Adrenal gland (tissue), 5 donors: ENCODE measurements around the gene CHM.

Source experiments
- CTCF ChIP-seq, 6 experiments: fragments of 450-650 bp in 4 of 6; fragments of 200-600 bp in 2 of 6; sonication (generic) in 1 of 6; IDR thresholded peaks; 1 replicate in 5 of 6; 2 replicates in 1 of 6; pipeline versions ENCODE4 v1.5.1 to v1.8.0; 2016 to 2021; ENCODE audit warnings: antibody characterized with exemption in 6 of 6, mild to moderate bottlenecking in 2 of 6, moderate library complexity in 1 of 6
- POLR2A ChIP-seq, 2 donors: fragments of 450-650 bp; IDR thresholded peaks; one replicate each; pipeline ENCODE4 v1.6.1; 2017; ENCODE audit warnings: antibody characterized with exemption in 2 of 2, mild to moderate bottlenecking in 2 of 2, moderate library complexity in 1 of 2
- donor health status: DM: no; HTN: no; CAD: no.

DNA sequence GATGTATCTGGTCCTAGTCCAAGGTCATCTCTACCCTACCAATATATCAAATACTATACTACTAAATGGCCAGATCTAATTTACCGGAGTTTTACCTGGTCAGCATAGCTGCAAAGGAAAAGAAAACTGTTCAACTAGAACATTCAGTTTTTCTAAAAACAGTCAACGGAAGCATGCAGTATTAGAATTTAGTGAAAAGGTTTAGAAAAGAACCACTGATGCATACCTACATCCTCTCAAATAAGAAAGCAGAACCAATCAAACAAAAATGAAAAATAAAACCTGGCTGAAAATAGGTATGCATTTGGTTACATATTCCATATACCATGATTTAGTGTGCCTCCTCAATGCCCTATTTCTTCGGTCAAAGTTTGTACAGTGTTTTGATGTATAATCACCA is 140.0 kb downstream of the CHM start:
- TF ChIP-seq CTCF (IDR thresholded peaks at IDR 0.05) (no peak), POLR2A (IDR thresholded peaks at IDR 0.05) (no peak)
